Measurements from ENCODE around the gene MUC3A. TPM values are rescaled to one million over a fixed set of nuclear protein-coding genes. Genes with fewer than 3 reads are reported as not detected.
"Not testable (repeated sequence)": the region's sequence is repeated elsewhere in the genome, so short reads cannot be mapped to it uniquely, and the experiment has no call there.

Gene MUC3A
- total RNA-seq, 1 donor from 2014 or later, result 0.51 TPM

GRCh38 chr7:101007361-101007760, 58.0 kb downstream of the MUC3A start:
- ATAC-seq; DNase-seq (ENCODE audit: missing footprints); intact Hi-C loops (cut with DNase I): not testable (repeated sequence)

GRCh38 chr7:101009629-101010028, 60.3 kb downstream of the MUC3A start:
- intact Hi-C loops (cut with DNase I), result no loop called here
- no peak for ATAC-seq
- no peak for DNase-seq (ENCODE audit: missing footprints)

DNA sequence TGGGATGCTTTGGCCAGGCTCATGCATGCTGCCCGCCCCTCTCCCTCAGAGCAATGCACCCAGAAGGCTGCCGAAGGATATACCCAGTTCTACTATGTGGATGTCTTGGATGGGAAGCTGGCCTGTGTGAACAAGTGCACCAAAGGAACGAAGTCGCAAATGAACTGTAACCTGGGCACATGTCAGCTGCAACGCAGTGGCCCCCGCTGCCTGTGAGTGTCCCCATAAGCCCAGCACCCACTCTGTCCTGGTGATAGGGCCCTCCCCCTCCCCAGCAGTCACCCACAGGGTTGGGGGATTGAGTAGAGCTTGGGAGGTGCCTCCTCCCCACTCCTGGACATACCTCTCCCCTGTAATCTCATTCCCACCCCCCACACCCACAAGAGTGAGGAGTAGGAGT, 63.6 kb downstream of the MUC3A start:
- intact Hi-C loops (cut with DNase I), result no loop called here

GRCh38 chr7:101015626-101016025, 66.3 kb downstream of the MUC3A start:
- intact Hi-C loops (cut with DNase I), result no loop called here
- no peak for ATAC-seq
- peak; percentile 35 for DNase-seq (ENCODE audit: missing footprints)

More for the DNA sequence above, 63.6 kb downstream of the MUC3A start:
- DNase-seq (ENCODE audit: missing footprints) (no peak), ATAC-seq (no peak)

DNA sequence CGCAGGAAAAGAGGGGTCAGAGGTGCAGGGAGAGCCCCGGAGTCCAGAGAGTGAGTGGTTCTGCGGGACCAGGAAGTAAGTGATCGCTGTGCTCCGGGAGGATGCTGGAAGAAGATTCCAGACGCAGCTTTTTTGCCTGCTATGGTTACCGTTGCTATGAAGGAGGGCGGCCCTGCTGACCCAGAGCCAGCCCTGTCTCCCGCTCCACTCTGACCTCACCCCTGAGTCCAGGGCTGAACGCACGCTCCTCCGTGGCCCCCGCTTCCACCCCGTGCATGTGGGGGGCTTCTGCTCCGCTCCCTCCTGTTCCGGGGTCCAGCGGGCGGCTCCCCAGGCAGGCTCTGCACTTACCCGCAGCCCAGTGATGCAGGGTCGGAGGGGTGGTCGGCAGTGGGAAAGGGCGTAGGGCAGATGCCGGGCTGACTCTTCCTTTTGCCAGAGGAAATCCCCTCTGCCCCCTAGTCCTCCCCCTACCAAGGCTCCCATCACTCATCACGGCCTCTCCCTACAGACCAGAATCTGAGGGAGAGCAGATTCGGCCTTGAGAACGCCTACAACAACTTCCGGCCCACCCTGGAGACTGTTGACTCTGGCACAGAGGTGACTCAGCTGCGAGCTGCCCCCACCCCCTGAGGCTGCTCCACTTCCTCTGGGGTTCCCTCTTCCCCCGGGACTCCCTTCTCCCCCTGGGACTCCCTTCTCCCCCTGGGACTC, 67.9 kb downstream of the MUC3A start:
- ATAC-seq (peak; percentile 85), DNase-seq (ENCODE audit: missing footprints) (peak; percentile 77)
- intact Hi-C loops (cut with DNase I), result no loop called here

Other genes with a start within 250 kb of the MUC3A start
- gene POP7, start 243.4 kb upstream of the MUC3A start, total RNA-seq, result 29.2 TPM
- not detected for gene EPO, start 229.1 kb upstream of the MUC3A start, total RNA-seq
- gene ZAN, start 215.9 kb upstream of the MUC3A start, total RNA-seq, result not detected
- gene EPHB4, start 122.0 kb upstream of the MUC3A start, total RNA-seq, result 27.0 TPM
- gene SLC12A9, start 96.8 kb upstream of the MUC3A start, total RNA-seq, result 10.2 TPM
- gene TRIP6, start 82.1 kb upstream of the MUC3A start, total RNA-seq, result 15.5 TPM
- gene SRRT, start 74.4 kb upstream of the MUC3A start, total RNA-seq, result 70.5 TPM
- gene UFSP1, start 59.8 kb upstream of the MUC3A start, total RNA-seq, result 1.9 TPM
- gene ACHE, start 53.6 kb upstream of the MUC3A start, total RNA-seq, result 0.73 TPM
- not detected for gene MUC12, start 20.0 kb downstream of the MUC3A start, total RNA-seq
- not detected for gene MUC17, start 70.5 kb downstream of the MUC3A start, total RNA-seq
- gene TRIM56, start 135.9 kb downstream of the MUC3A start, total RNA-seq, result 21.0 TPM
- 1.6 TPM for gene SERPINE1, start 177.6 kb downstream of the MUC3A start, total RNA-seq
- 12.8 TPM for gene AP1S1, start 204.9 kb downstream of the MUC3A start, total RNA-seq
- not detected for gene VGF, start 216.0 kb downstream of the MUC3A start, total RNA-seq
- not detected for gene NAT16, start 230.8 kb downstream of the MUC3A start, total RNA-seq